Stimulated activated CD8-positive, alpha-beta memory T cell treated with anti-CD3 and anti-CD28 coated beads, Interleukin-15, amount 100 ng/mL, for 48 hours (primary cell): Measurements from ENCODE around the gene SERTAD1.
A peak's percentile ranks its signal among the peaks of the same experiment; 100 is the strongest.
"Not testable (repeated sequence)": the region's sequence is repeated elsewhere in the genome, so short reads cannot be mapped to it uniquely, and the experiment has no call there.

ENCODE experiments used
- DNase-seq, 2 donors: peaks; one replicate each; pipeline ENCODE4 v3.0.0-alpha.2; 2020; ENCODE audit warnings: low read depth in 2 of 2

SERTAD1 gene

DNA sequence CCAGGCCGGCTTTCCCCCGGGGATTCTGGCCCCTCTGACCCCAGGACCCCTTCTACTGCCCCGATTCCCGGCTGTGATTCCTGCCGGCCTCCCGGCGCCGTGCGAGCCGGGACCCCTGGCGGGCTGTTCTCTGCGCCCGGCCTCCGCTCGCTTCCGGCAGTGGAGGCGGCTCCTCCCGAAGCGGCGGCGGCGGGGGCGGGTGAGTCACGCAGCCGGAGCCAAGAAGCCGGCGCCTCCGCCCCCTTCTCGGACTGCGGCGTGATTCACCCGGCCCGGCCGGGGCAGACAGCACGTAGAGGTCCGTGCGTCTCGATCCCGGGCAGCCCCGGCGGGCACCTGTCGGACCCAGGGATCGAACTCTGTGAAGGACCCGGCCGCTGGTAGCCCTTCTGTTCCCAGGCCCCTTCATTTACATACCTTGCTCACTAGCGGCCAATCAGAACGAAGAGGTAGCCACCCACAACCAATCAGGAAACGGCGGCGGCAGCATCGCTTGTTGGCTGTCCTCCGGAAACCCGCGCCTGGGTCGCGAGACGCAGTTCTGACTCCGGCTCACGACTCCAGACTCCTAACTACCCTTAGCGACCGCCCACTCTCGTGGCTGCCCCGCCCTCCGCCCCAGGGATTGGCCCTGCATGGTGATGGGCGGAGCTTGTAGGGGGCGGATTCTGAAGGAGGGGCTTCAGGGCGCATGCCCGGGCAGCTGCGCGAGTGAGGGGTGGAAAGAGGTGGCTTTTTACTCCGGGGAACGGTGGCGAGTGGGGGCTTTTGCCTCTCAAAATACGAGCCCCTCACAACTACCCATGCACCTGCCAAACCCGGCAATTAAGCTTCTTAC, at the start of gene SERTAD1:
TSS of gene SERTAD1 (minus strand) at position 543 of the 838 bp plus-strand sequence. CDS start 2,446 bp downstream, outside the sequence.
- DNase-seq: peak; percentile 100

GRCh38 chr19:40474737-40475136, 48.9 kb upstream of the SERTAD1 start:
- DNase-seq: no peak

- DNase-seq: no peak
Observed at GRCh38 chr19:40472516-40472915, 46.7 kb upstream of the SERTAD1 start.

DNA sequence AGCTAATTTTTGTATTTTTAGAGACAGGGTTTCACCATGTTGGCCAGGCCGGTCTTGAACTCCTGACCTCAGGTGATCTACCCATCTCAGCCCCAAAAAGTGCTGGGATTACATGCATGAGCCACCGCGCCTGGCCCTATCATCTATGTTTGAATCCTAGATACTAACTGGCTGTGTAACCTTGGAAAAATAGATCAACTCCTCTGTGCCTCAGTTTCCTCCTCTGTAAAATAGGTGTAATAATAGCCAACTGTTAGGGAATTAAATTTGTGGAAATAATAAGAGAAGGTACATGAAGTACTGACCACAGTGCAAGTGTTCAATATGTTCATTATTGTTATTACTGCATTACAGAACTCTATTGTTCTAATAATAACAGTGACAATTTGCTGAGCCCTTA, 45.3 kb upstream of the SERTAD1 start:
- no peak for DNase-seq

GRCh38 chr19:40469011-40469410, 43.2 kb upstream of the SERTAD1 start:
- no peak for DNase-seq

DNA sequence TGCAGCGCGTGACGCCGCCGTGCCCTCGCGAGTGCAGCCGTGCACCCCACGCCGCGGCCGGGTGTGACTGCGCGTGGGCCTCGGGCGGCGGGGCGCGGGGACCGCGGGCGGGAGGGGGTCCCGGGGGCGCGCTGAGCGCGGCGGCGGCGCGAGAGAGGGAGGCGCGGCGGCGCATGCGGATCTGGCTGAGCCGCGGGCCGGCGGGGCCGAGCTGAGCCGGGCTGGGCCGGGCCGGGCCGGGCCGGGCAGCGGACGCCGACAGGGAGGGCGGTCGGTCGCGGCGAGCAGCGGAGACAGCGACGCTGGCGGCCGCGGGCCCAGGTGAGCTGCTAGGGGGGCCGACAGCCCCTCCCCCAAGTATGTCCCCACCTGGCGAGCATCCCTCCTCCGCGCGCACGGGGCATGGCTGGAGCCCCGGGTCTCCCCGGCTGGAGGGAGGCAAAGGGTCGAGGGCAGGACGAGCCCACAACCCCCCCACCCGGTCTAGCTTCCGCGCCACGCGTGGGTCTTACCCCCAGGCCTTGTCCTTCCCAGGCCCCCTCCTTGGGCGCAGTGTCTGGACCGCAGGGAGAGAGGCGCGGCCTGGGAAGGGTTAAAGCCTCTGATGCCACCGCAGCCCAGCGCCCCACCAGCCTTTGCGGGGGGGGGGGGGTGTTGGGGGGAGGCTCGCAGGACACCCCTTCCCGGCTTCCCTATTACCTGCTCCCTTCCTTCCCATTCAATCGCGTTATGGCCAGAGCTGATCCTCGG, 41.4 kb upstream of the SERTAD1 start, which contains the start of gene SPTBN4:
TSS of gene SPTBN4 (plus strand) at position 17 of the 750 bp plus-strand sequence. CDS start 5,621 bp downstream, outside the sequence.
- no peak for DNase-seq

DNA sequence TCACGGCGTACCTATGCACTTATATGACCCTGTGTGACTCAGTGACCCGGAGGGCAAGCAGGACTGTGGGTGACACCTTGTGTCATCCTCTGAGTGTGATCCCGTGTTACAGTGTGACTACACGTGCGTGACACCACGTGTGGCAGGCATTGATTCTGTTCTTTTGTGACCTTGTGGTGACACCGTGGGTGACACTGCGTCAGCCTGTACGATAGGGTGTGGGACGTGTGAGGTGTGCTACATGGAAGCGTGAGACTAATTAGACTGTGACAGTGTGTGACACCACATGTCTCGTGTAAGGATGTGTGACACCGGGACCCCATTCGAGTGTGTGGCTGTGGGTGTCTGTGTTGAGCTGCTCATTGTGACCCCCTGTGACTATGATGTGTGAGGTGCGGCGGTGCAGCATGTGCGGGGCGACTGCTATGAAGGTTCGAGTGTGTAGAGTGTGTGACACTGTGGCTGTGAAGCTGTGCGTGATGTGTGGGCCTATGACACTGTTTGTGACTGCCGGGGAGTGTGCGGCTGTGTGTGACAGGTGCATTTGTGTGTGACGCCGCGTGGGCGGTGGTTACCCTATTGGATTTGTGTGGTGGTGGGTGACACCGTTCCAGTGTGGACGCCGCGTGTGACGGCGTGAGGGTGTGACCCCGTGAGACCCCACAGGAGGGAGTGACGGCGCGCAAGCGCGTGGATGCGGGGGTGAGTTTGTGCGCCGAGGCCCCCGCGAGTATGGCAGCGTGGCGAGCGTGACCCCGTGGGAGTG, 40.6 kb upstream of the SERTAD1 start:
- peak in 1 of 2 donors; percentile 70 for DNase-seq

DNA sequence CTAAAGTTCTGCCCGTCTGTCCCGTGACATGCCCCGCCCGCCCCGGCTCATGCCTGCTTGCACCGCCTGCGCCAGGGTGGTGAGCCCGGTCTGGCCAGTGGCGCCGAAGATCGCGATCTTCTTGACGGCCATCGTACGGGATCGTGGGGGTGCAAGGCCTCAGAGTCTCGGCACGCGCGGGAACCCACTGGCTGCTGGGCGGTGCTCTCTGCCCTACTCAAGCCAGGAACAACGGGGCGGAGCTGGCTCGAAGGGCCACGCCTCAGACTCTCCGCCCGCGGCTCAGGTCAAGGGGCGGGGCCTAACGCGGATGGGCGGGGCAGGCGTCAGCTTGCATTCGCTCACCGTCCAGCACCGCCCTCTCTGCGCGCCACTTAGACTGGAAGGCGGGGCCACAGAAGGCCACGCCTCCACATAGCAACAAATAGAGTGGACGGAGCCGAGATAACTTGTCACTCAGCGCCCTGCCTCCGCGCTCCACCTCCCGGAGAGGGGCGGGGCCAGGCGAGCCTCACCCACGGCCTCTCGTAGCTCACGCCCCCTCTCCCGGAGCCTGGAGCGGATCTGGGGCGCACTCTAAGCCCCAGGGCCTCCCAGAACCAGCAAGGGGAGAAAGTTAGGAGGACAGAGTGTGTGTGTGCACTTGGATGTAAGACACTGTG, 39.9 kb upstream of the SERTAD1 start, which contains the start of gene BLVRB:
TSS of gene BLVRB (minus strand) at position 189 of the 662 bp plus-strand sequence. CDS start at position 132, 57 bp downstream.
- DNase-seq: peak; percentile 97 to 98

GRCh38 chr19:40465025-40465556, 39.3 kb upstream of the SERTAD1 start:
- no peak for DNase-seq

GRCh38 chr19:40464059-40465024, 38.5 kb upstream of the SERTAD1 start:
- peak; percentile 34 to 49 for DNase-seq

GRCh38 chr19:40463587-40464037, 37.8 kb upstream of the SERTAD1 start:
- DNase-seq: not testable (repeated sequence)

DNA sequence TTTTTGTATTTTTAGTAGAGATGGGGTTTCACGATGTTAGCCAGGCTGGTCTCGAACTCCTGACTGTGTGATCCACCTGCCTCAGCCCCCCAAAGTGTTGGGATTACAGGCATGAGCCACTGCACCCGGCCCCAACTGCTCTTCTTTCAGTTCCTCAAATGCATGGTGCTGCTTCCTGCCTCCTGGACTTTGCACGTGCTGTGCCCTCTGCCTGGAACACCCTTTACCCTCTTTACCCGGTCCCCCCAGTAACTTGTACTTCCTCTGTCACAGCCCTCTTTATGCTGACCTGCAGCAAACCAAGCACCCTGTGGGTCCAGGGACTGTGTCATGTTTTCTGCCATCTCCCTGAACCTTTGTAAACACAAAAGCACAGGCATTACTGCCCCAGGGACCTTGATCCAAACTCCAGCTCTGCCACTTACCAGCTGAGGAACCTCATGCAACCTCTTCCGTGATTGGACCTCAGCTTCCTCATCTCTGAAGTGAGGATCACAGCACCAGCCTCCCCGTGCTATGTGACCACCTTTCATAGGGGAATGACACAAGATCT, 36.0 kb upstream of the SERTAD1 start:
- DNase-seq: no peak

- no peak for DNase-seq
Observed at GRCh38 chr19:40460185-40460584, 34.4 kb upstream of the SERTAD1 start.

DNA sequence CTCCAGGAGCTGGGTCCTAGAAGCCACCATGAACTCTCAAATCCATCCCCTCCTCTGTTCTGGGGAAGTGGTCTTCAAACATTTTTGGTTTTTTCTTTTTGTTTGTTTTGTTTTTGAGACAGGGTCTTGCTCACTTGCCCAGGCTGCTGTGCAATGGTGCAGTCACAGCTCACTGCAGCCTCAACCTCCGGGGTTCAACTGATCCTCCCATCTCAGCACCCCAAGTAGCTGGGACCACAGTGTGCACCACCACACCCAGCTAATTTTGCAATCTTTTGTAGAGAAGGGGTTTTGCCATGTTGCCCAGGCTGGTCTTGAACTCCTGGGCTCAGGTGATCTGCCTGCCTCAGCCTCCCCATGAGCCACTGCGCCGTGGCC, 32.8 kb upstream of the SERTAD1 start:
- DNase-seq: no peak

- no peak for DNase-seq
Observed at GRCh38 chr19:40457953-40458596, 32.3 kb upstream of the SERTAD1 start.

- no peak for DNase-seq
Observed at GRCh38 chr19:40457048-40457447, 31.3 kb upstream of the SERTAD1 start.

DNA sequence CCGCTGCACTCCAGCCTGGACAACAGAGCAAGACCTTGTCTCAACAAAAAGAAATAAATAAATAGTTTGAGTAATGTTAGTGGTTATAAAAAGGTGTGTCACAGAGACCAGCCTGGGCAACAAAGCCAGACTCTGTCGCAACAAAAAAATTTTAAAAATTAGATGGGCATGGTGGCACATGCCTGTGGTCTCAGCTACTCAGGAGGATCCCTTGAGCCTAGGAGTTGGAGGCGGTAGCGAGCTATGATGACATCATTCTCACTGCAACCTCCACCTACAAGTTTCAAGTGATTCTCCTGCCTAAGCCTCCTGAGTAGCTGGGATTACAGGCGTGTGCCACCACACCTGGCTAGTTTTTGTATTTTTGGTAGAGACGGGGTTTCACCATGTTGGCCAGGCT, 28.2 kb upstream of the SERTAD1 start:
- not testable (repeated sequence) for DNase-seq

- DNase-seq: no peak
Observed at GRCh38 chr19:40453151-40453735, 27.5 kb upstream of the SERTAD1 start.

DNA sequence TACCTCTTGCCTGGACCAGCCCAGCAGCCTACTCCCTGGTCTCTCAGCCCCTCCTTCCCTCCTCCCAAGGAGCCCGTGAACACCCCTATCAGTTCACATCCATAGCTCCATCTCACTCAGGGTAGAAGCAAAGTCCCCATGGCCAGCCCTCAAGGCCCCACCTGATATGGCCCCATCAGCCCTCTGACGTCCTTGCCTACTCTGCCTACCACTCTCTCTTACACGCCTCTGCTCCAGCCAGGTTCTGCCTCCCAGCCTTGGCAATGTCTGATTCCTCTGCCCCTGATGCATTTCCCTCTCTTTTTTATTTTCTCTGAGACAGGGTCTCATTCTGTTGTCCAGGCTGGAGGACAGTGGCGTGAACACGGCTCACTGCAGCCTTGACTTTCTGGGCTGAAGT, 26.2 kb upstream of the SERTAD1 start:
- DNase-seq: no peak
